NCI-H2107 treated with DMSO at 0.1 percent for 48 hours (cell line): ENCODE measurements around the gene MYOZ3.

Source experiments
- DNase-seq: peaks from one replicate; lab custom pipeline; 2025; ENCODE audit not compliant: unreplicated experiment; lab: John Stamatoyannopoulos, UW

MYOZ3 gene, protein sequence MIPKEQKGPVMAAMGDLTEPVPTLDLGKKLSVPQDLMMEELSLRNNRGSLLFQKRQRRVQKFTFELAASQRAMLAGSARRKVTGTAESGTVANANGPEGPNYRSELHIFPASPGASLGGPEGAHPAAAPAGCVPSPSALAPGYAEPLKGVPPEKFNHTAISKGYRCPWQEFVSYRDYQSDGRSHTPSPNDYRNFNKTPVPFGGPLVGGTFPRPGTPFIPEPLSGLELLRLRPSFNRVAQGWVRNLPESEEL

GRCh38 chr5:150661086-150661485, at the start of gene MYOZ3:
MYOZ3 (plus strand) TSS chr5:150661251; CDS start chr5:150662942, 1,691 bp downstream.
- DNase-seq = no peak

DNA sequence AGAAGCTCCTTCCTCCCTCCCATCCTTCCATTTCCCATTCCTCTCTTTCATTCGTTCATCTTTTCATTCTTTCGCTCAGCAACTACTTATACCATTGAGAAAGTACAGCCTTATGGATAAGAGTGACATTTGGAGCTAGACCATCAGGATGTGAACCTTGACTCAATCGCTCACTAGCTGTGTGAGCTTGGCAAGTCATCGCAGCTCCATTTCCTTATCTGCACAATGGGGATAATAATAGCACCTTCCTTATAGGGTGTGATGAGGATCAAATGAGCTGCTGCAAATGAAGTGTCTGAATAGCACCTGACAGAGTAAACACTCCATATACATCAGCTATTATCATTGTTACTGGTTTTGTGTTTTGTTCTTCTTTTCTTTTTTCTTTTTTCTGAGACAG, 48.6 kb upstream of the MYOZ3 start:
- peak; percentile 14 for DNase-seq

DNA sequence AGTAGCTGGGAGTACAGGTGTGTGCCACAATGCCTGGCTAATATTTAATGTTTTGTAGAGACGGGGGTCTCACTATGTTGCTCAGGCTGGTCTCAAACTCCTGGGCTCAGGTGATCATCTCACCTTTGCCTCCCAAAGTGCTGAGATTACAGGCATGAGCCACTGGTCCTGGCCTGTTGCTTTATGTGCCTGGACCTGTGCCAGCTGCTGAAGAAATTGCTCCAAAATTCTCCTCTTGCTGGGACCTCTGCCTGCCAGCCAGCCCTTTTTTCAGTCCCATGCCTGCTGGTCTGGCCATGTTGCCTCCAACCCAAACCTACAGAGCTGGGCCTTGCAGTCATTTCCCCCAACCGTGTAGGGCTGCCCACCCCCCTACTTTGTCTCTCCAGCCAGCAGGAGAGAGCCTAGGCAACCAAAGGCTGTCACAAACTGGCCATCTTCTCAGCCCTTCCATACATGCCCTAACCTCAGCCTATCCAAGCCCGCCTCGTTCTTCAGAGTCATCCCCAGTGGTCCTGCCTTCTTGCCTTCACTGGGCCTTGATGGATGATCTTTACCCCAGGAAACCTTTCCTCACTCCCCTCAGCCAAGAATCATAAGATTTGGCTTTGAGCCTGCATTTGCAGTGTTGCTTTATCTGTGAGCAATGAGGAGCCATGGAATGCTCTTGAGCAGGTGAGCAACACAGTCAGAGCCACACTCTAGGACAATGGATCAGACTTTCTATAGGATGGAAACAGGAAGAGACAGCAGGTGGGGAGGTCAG, 48.0 kb upstream of the MYOZ3 start:
- no peak for DNase-seq

DNA sequence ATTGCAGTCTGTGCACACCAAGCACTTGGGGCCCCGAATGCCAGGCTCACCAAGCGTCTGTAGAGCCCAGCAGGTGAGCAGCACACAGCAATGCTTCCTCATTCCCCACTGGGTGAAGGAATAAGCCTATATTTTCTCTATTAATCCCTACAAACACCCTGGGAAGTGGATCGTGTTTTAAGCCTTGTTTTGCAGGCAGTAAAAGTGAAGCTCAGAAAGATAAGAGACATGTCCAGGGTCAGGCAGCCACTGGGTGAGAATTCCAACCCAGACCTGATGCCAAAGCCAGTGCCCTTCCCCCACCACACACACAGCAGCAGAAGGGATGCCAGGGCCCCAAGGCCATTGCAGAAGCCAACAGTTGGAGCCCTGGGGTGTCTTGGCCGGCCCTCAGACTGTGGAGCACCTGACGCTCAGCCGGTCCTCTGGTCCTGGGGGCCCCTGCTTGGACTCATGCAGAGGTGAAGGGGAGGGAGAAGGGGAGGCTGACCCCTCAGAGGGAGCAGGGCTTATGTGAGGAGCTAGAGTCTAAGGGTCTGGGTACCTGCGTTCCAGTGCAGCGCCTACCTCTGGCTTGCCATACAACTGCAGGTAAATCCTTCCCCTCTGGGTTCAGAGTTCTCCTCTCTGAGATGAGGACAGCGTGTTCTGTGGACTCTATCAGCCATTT, 46.9 kb upstream of the MYOZ3 start:
- no peak for DNase-seq

DNA sequence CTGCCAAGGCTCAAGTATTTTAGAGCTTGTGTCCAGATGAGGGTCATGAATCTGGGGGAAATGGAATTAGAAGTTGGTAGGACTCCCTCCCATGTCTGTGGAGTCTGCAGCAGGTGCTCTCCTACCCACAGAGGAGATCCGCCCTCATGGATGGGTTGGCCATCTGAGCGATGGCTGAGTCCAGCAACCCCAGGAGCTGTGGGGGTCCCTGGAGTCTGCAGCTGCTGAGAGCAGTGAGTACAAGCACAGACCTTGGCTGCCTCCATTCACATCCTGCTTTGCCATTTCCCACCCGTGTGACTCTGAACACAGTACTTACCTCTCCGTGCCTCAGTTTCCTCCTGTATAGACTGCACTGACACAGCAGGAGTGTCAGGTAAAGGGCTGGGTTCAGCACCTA, 46.4 kb upstream of the MYOZ3 start:
- no peak for DNase-seq

- DNase-seq = no peak
Observed at GRCh38 chr5:150615141-150615699, 45.8 kb upstream of the MYOZ3 start.

DNA sequence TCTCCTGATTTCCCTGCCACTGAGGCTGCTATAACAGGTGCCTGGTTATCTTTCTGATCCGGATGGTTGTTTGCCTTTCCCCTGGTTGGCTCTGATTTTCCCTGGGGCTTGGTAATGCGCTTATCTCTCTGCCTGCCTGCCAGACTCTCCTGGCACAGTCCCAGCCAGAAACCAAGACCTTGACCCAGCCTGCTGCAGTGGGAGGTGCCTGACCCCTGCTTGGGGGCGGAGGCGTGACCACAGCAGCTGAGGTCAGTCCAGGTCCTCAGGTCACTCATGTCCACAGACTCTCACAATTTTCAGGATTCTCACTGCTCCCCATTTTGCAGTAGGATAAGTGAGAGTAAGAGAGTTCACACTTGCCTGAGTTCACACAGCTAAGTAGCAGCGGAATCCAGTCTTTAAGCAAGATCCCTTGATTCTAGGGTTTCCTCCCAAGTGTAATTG, 45.0 kb upstream of the MYOZ3 start:
- no peak for DNase-seq

GRCh38 chr5:150616506-150616905, 44.5 kb upstream of the MYOZ3 start:
- DNase-seq = peak; percentile 5

DNA sequence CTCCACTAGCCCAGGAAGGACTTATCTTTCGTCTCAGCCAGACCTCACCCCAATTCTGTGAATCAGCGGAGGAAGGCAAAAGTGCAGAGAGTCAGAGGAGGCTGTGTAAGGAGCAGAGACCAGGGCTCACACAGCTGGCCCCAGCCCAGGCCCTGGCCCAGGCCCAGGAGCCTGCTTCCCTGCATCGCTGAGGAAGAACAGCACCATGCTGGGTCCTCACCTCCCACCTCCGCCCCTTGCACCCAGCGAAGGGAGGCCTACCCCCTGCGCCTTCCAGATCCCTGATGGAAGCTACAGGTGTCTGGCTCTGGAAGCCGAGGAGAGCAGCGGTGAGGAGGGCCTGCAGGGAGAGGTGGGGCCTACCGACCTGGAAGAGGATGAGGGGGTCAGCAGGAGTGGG, 42.9 kb upstream of the MYOZ3 start:
- DNase-seq = no peak

GRCh38 chr5:150618588-150619281, 42.3 kb upstream of the MYOZ3 start:
- DNase-seq = no peak

DNA sequence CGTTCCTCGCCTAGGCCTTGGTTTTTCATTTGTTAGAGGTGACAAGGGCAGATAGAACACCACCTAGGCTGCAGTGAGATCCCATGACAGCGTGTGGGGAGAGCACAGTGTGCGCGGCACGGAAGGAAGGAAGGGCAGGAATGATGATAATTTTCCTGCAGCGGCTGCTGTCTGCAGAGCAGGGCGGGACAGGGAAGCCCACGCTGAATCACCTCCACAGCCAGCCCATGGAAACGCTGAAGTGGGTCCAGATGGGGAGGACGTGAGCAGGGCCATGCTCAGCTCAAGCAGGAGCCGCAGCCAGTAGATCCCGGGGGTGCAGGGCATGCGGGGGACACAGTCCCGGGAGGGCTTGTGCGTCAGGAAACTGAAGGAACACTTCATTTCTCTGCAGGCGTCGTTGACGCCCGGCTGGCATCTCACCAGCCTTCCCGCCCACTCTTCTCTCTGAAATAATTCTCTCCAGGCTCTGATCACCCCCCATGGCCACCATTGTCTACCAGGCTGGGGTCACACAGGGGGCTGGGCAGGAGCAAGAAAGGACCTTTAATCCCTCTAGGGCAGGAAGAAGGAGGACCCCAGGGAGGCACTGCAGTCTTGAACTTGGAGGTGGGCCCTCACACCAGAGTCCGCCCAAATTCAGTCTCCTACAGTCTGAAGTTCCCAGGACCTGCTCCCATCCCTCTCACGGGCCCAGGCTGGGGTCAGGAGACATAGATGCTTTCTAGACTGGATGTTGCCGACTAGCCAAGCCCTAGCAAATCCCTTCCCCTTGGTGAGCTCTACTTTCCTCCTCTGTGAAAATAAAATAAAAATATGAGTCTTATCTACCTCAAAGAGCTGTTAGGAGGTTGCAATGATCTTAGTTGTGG, 41.5 kb upstream of the MYOZ3 start:
- DNase-seq = no peak

DNA sequence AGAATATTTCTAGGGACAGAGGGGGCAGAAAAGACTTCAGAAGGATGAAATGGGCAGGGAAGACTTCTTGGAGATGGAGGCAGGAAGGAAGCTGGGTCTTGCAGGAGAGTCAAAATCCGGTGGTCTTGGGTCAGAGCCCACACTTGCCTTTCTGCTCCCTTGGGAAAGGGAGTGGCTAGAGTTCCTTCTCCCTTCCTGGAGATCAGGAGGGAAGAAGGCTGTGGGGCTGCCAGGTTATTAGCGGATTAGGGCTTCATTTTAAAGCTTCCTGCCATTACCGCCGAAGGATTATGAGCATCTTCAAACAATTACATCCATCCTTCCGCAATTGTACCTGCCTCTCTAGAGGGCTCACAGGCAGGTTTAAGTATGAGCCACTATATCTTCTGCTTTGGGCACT, 39.8 kb upstream of the MYOZ3 start:
- DNase-seq = no peak

GRCh38 chr5:150622157-150622556, 38.9 kb upstream of the MYOZ3 start:
- DNase-seq = no peak

- no peak for DNase-seq
Observed at GRCh38 chr5:150623152-150623877, 37.7 kb upstream of the MYOZ3 start.

- DNase-seq = no peak
Observed at GRCh38 chr5:150623878-150624216, 37.2 kb upstream of the MYOZ3 start.

GRCh38 chr5:150624334-150625163, 36.5 kb upstream of the MYOZ3 start:
- no peak for DNase-seq

- DNase-seq = no peak
Observed at GRCh38 chr5:150625164-150625535, 35.9 kb upstream of the MYOZ3 start.

DNA sequence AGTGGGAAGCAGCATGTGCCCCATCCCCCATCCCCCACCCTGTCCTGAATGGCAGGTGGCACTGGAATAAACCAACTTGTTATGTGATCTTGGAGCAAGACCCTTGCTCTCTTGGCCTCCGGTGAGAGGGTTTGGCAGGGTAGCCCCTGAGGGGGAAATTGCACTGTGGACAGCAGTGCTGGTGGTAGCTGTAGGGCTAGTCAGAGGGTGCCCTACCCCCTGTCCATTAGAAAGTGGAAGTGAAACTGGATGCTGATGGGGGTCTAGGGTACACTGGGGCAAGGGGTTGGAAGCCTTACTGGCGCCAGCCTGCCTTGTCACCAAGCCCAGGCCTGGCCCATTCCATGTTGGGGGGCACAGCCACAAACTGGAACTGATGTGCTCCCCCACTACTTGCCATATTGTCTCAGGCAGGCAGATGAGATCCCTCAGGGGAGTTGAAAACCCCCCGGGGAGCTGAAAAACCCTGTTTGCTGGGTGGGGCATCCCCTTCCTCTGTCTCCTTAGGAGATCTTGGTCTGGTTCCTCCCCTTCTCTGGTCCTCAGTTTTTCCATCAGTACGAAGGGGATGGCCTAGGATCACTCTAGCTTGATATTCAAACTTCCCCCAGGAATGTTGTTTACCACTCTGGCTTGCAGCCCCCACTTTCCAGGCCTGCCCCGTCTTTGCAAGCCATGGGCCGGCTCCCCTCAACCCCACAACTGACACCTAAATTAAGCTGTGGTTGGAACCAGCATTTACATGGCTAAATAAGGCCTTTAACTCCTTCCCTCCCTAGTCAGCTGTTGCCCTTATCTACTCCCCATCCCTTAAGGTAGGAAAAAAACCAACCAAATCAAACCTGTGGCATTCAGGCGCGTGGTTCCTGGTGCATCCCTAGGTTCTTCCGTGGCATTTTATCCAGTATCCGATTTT, 35.0 kb upstream of the MYOZ3 start:
- DNase-seq = no peak
